A172 (cell line): ENCODE measurements around the gene SKA1. TPM values are rescaled to one million over a fixed set of nuclear protein-coding genes. Genes with fewer than 3 reads are reported as not detected.
"Not testable (repeated sequence)": the region's sequence is repeated elsewhere in the genome, so short reads cannot be mapped to it uniquely, and the experiment has no call there.

Source experiments
- DNase-seq: peaks from one replicate; pipeline ENCODE4 v3.0.0-alpha.2; 2015; ENCODE audit warnings: low spot score
- total RNA-seq: library from RNA; depleted of rRNA; stranded (reverse); fragments of >200 nt; shearing (Covaris generic); gene quantifications from 2 replicates; pipeline ENCODE4 v1.2.3, GENCODE V29; 2014; rRNA removed

Gene SKA1
- total RNA-seq, 1 experiment from 2014 or later: 35.1 TPM

- peak; percentile 0 for DNase-seq
Observed at GRCh38 chr18:50429207-50429948, 54.5 kb downstream of the SKA1 start.

- DNase-seq: no peak
Observed at GRCh38 chr18:50432915-50433314, 58.1 kb downstream of the SKA1 start.

GRCh38 chr18:50436742-50437141 lies 61.9 kb downstream of the SKA1 start:
- DNase-seq: not testable (repeated sequence)

- no peak for DNase-seq
Observed at GRCh38 chr18:50439460-50440015, 64.7 kb downstream of the SKA1 start.

- DNase-seq: no peak
Observed at GRCh38 chr18:50441016-50441415, 66.2 kb downstream of the SKA1 start.

- no peak for DNase-seq
Observed at GRCh38 chr18:50441501-50441900, 66.7 kb downstream of the SKA1 start.

Other genes with a start within 250 kb of the SKA1 start
- gene MYO5B, start 179.9 kb upstream of the SKA1 start, total RNA-seq: 25.8 and 29.5 TPM in 2 replicates
- gene CFAP53, start 108.6 kb upstream of the SKA1 start, total RNA-seq: 0.24 and 0.86 TPM in 2 replicates
- gene MBD1, start 93.5 kb upstream of the SKA1 start, total RNA-seq: 18.1 and 19.9 TPM in 2 replicates
- gene CXXC1, start 87.4 kb upstream of the SKA1 start, total RNA-seq: 11.4 and 19.4 TPM in 2 replicates
- 0.05 and 0.07 TPM in 2 replicates for gene MAPK4, start 185.0 kb downstream of the SKA1 start, total RNA-seq